Brain microvascular endothelial cell (primary cell): ENCODE data around the gene SPATA3.

Experiments used
- DNase-seq: peaks from one replicate; pipeline ENCODE4 v3.0.0-alpha.2; 2020
- H3K27ac ChIP-seq: fragments of 250-450 bp; sonication (Bioruptor Pico); 2 replicates; pipeline ENCODE4 v1.5.1; 2020; ENCODE audit warnings: mild to moderate bottlenecking, moderate library complexity
- H3K27me3 ChIP-seq: fragments of 250-450 bp; sonication (Bioruptor Pico); replicated peaks from 2 replicates; pipeline ENCODE4 v1.5.1; 2020; ENCODE audit warnings: mild to moderate bottlenecking
- H3K36me3 ChIP-seq: fragments of 250-450 bp; sonication (Bioruptor Pico); replicated peaks from 2 replicates; pipeline ENCODE4 v1.5.1; 2020; ENCODE audit warnings: mild to moderate bottlenecking
- H3K4me3 ChIP-seq: 2 replicates; pipeline ENCODE4 v1.5.1; 2011; ENCODE audit warnings: low read depth, mild to moderate bottlenecking, control low read depth, low read length, moderate library complexity
- CTCF ChIP-seq: IDR thresholded peaks from 2 replicates; pipeline ENCODE4 v1.5.1; 2011; ENCODE audit warnings: low read depth, mild to moderate bottlenecking, moderate library complexity, low read length, control low read depth, inconsistent platforms; ENCODE audit errors: missing control alignments
- in situ Hi-C: cut with HindIII; loops from 2 replicates; pipeline ENCODE4 v1.10.0; 2017; ENCODE audit warnings: low sequenced_read_pairs, low pct_ligation_motif_present

The SPATA3 gene

GRCh38 chr2:230981704-230982103, 14.2 kb upstream of the SPATA3 start:
- no peak overlapping the region for H3K27ac ChIP-seq
- H3K27me3 ChIP-seq, result no peaks in the 10 kb centered on the region
- H3K36me3 ChIP-seq, result no peaks in the 10 kb centered on the region
- no peak overlapping the region for H3K4me3 ChIP-seq
- no peak for TF ChIP-seq CTCF
- in situ Hi-C loops, result no loop called here
- DNase-seq, result no peak

GRCh38 chr2:230982126-230982525, 13.8 kb upstream of the SPATA3 start:
- no peak overlapping the region for H3K27ac ChIP-seq
- H3K27me3 ChIP-seq, result no peaks in the 10 kb centered on the region
- no peak for DNase-seq
- no peaks in the 10 kb centered on the region for H3K36me3 ChIP-seq
- in situ Hi-C loops, result no loop called here
- no peak for TF ChIP-seq CTCF
- no peak overlapping the region for H3K4me3 ChIP-seq

GRCh38 chr2:230982528-230982927, 13.4 kb upstream of the SPATA3 start:
- in situ Hi-C loops, result no loop called here
- Histone ChIP-seq H3K4me3 (no peak overlapping the region), H3K27ac (no peak overlapping the region), H3K36me3 (no peaks in the 10 kb centered on the region), H3K27me3 (no peaks in the 10 kb centered on the region)
- no peak for DNase-seq
- no peak for TF ChIP-seq CTCF

- no peaks in the 10 kb centered on the region for H3K36me3 ChIP-seq
- no peak overlapping the region for H3K27ac ChIP-seq
- TF ChIP-seq CTCF, result no peak
- DNase-seq, result no peak
- no peak overlapping the region for H3K4me3 ChIP-seq
- H3K27me3 ChIP-seq, result no peaks in the 10 kb centered on the region
- in situ Hi-C loops, result no loop called here
Measured at GRCh38 chr2:230983566-230983965, 12.4 kb upstream of the SPATA3 start.

GRCh38 chr2:230984393-230985220, 11.3 kb upstream of the SPATA3 start:
- in situ Hi-C loops, result no loop called here
- no peak for DNase-seq
- TF ChIP-seq CTCF, result no peak
- H3K4me3 ChIP-seq, result no peak overlapping the region
- no peaks in the 10 kb centered on the region for H3K27me3 ChIP-seq
- no peak overlapping the region for H3K27ac ChIP-seq
- H3K36me3 ChIP-seq, result no peaks in the 10 kb centered on the region

- no peak for DNase-seq
- in situ Hi-C loops, result no loop called here
- H3K4me3 ChIP-seq, result no peak overlapping the region
- TF ChIP-seq CTCF, result no peak
- H3K27ac ChIP-seq, result no peak overlapping the region
- H3K27me3 ChIP-seq, result peaks cover 4% of the 10 kb centered on the region
- H3K36me3 ChIP-seq, result no peaks in the 10 kb centered on the region
Measured at GRCh38 chr2:230985519-230986231, 10.2 kb upstream of the SPATA3 start.
